NCI-H524 (cell line): Measurements from ENCODE around the gene INTS7.
"Not testable (repeated sequence)": the region's sequence is repeated elsewhere in the genome, so short reads cannot be mapped to it uniquely, and the experiment has no call there.

Experiments
- DNase-seq, 2 experiments: peaks; one replicate each; lab custom pipeline; 2025; lab: John Stamatoyannopoulos, UW

INTS7 gene

GRCh38 chr1:212035835-212036605, 663 bp upstream of the INTS7 start:
- DNase-seq: no peak

GRCh38 chr1:212034516-212035122, 738 bp downstream of the INTS7 start:
- DNase-seq: no peak

- DNase-seq: no peak
Measured at GRCh38 chr1:212030936-212031528, 4.3 kb downstream of the INTS7 start.

GRCh38 chr1:212027727-212028126, 7.6 kb downstream of the INTS7 start:
- not testable (repeated sequence) for DNase-seq

- no peak for DNase-seq
Measured at GRCh38 chr1:212024469-212025149, 10.7 kb downstream of the INTS7 start.

GRCh38 chr1:212022908-212023307, 12.4 kb downstream of the INTS7 start:
- DNase-seq: not testable (repeated sequence)

GRCh38 chr1:212021563-212021962, 13.8 kb downstream of the INTS7 start:
- no peak for DNase-seq

- no peak for DNase-seq
Measured at GRCh38 chr1:212020975-212021374, 14.4 kb downstream of the INTS7 start.

GRCh38 chr1:212013672-212014071, 21.7 kb downstream of the INTS7 start:
- no peak for DNase-seq

GRCh38 chr1:212012034-212012740, 23.2 kb downstream of the INTS7 start:
- DNase-seq: peak; percentile 2 to 63

GRCh38 chr1:212010004-212010403, 25.4 kb downstream of the INTS7 start:
- DNase-seq: no peak

- no peak for DNase-seq
Measured at GRCh38 chr1:212009561-212009960, 25.8 kb downstream of the INTS7 start.

- no peak for DNase-seq
Measured at GRCh38 chr1:212007886-212008285, 27.5 kb downstream of the INTS7 start.

GRCh38 chr1:212007178-212007577, 28.2 kb downstream of the INTS7 start:
- no peak for DNase-seq

GRCh38 chr1:212004895-212005608, 30.3 kb downstream of the INTS7 start:
- DNase-seq: no peak

- DNase-seq: no peak
Measured at GRCh38 chr1:212002536-212002935, 32.8 kb downstream of the INTS7 start.

- not testable (repeated sequence) for DNase-seq
Measured at GRCh38 chr1:211997426-211997825, 37.9 kb downstream of the INTS7 start.

GRCh38 chr1:211991695-211992094, 43.7 kb downstream of the INTS7 start:
- no peak for DNase-seq

- DNase-seq: no peak
Measured at GRCh38 chr1:211986628-211987254, 48.6 kb downstream of the INTS7 start.

- no peak for DNase-seq
Measured at GRCh38 chr1:211985556-211986264, 49.6 kb downstream of the INTS7 start.
